ENCODE results near the gene AP4S1.
"Not testable (repeated sequence)": the region's sequence is repeated elsewhere in the genome, so short reads cannot be mapped to it uniquely, and the experiment has no call there.

The AP4S1 gene

GRCh38 chr14:31045501-31046080 lies 20.1 kb downstream of the AP4S1 start:
- DNase-seq: no peak

- no peak for DNase-seq
Measured at GRCh38 chr14:31047503-31047902, 22.1 kb downstream of the AP4S1 start.

- no peak for DNase-seq
Measured at GRCh38 chr14:31051023-31051422, 25.6 kb downstream of the AP4S1 start.

GRCh38 chr14:31051511-31051910 lies 26.1 kb downstream of the AP4S1 start:
- DNase-seq: no peak

GRCh38 chr14:31052905-31053586 lies 27.6 kb downstream of the AP4S1 start:
- DNase-seq: not testable (repeated sequence)

GRCh38 chr14:31057035-31057434 lies 31.6 kb downstream of the AP4S1 start:
- no peak for DNase-seq

GRCh38 chr14:31057701-31058364 lies 32.4 kb downstream of the AP4S1 start:
- DNase-seq: no peak

GRCh38 chr14:31059152-31059924 lies 33.9 kb downstream of the AP4S1 start:
- no peak for DNase-seq

- no peak for DNase-seq
Measured at GRCh38 chr14:31060253-31060875, 34.9 kb downstream of the AP4S1 start.

- DNase-seq: not testable (repeated sequence)
Measured at GRCh38 chr14:31062908-31063307, 37.5 kb downstream of the AP4S1 start.

- DNase-seq: no peak
Measured at GRCh38 chr14:31068235-31068634, 42.8 kb downstream of the AP4S1 start.

GRCh38 chr14:31069343-31069742 lies 43.9 kb downstream of the AP4S1 start:
- DNase-seq: no peak

- DNase-seq: no peak
Measured at GRCh38 chr14:31070431-31070830, 45.0 kb downstream of the AP4S1 start.

GRCh38 chr14:31071151-31071550 lies 45.7 kb downstream of the AP4S1 start:
- no peak for DNase-seq

- no peak for DNase-seq
Measured at GRCh38 chr14:31075144-31075543, 49.7 kb downstream of the AP4S1 start.

GRCh38 chr14:31078766-31079165 lies 53.3 kb downstream of the AP4S1 start:
- no peak for DNase-seq

- DNase-seq: no peak
Measured at GRCh38 chr14:31080056-31080455, 54.6 kb downstream of the AP4S1 start.

- no peak for DNase-seq
Measured at GRCh38 chr14:31080484-31080883, 55.0 kb downstream of the AP4S1 start.

GRCh38 chr14:31083781-31084180 lies 58.3 kb downstream of the AP4S1 start:
- no peak for DNase-seq

- DNase-seq: no peak
Measured at GRCh38 chr14:31084385-31084784, 58.9 kb downstream of the AP4S1 start.

- no peak for DNase-seq
Measured at GRCh38 chr14:31085027-31085426, 59.6 kb downstream of the AP4S1 start.

- DNase-seq: not testable (repeated sequence)
Measured at GRCh38 chr14:31086466-31086865, 61.0 kb downstream of the AP4S1 start.
